NB4 (cell line): ENCODE results near the gene ZNF142.

Source experiments
- DNase-seq: peaks from one replicate; pipeline ENCODE4 v3.0.0; 2010; ENCODE audit warnings: low read depth
- H3K4me3 ChIP-seq: one replicate; pipeline ENCODE4 v1.5.1; 2011; ENCODE audit warnings: mild to moderate bottlenecking, low read depth, low read length, moderate library complexity
- CTCF ChIP-seq: IDR thresholded peaks from one replicate; pipeline ENCODE4 v1.5.1; 2012; ENCODE audit warnings: low read depth, low read length
- MAX ChIP-seq: IDR thresholded peaks from 2 replicates; pipeline ENCODE4 v1.6.1; 2011; ENCODE audit warnings: low read depth, low read length
- MYC ChIP-seq: IDR thresholded peaks from 2 replicates; pipeline ENCODE4 v1.6.1; 2011; ENCODE audit warnings: low read depth, low read length
- POLR2A ChIP-seq: IDR thresholded peaks from 2 replicates; pipeline ENCODE4 v1.6.1; 2011; ENCODE audit warnings: mild to moderate bottlenecking; ENCODE audit not compliant: insufficient read length; ENCODE audit errors: extremely low read depth

The ZNF142 gene

GRCh38 chr2:218642786-218643185 lies 16.6 kb downstream of the ZNF142 start:
- DNase-seq, result no peak
- no peak for TF ChIP-seq CTCF
- no peak for TF ChIP-seq MYC
- TF ChIP-seq POLR2A, result no peak
- TF ChIP-seq MAX, result no peak
- H3K4me3 ChIP-seq, result no peak overlapping the region

- TF ChIP-seq CTCF (no peak), POLR2A (no peak)
- no peak for DNase-seq
- no peak overlapping the region for H3K4me3 ChIP-seq
Measured at GRCh38 chr2:218642121-218642656, 17.2 kb downstream of the ZNF142 start.

- no peak for DNase-seq
- no peak for TF ChIP-seq MAX
- TF ChIP-seq CTCF, result no peak
- no peak for TF ChIP-seq MYC
- no peak for TF ChIP-seq POLR2A
- no peak overlapping the region for H3K4me3 ChIP-seq
Measured at GRCh38 chr2:218638372-218638771, 21.1 kb downstream of the ZNF142 start.

GRCh38 chr2:218635719-218636118 lies 23.7 kb downstream of the ZNF142 start:
- TF ChIP-seq CTCF, result no peak
- TF ChIP-seq MYC, result no peak
- TF ChIP-seq MAX, result no peak
- no peak for TF ChIP-seq POLR2A
- DNase-seq, result no peak
- no peak overlapping the region for H3K4me3 ChIP-seq

- DNase-seq, result no peak
Measured at GRCh38 chr2:218631837-218632236, 27.6 kb downstream of the ZNF142 start.

More at GRCh38 chr2:218631837-218632236, 27.6 kb downstream of the ZNF142 start:
- TF ChIP-seq MAX, result no peak
- TF ChIP-seq POLR2A, result no peak
- TF ChIP-seq MYC, result no peak
- no peak for TF ChIP-seq CTCF
- H3K4me3 ChIP-seq, result no peak overlapping the region
